NT2/D1 (cell line): Measurements from ENCODE around the gene LRCH3.
"Not testable (repeated sequence)": the region's sequence is repeated elsewhere in the genome, so short reads cannot be mapped to it uniquely, and the experiment has no call there.

ENCODE experiments used
- DNase-seq: peaks from one replicate; pipeline ENCODE4 v3.0.0-alpha.2; 2011; ENCODE audit warnings: low read depth, low spot score
- H3K27me3 ChIP-seq: 2 replicates; pipeline ENCODE4 v1.6.0; 2011; ENCODE audit warnings: mild to moderate bottlenecking; ENCODE audit not compliant: insufficient read length, insufficient read depth
- H3K36me3 ChIP-seq: 2 replicates; pipeline ENCODE4 v1.6.1; 2011; ENCODE audit warnings: mild to moderate bottlenecking, low read length, mixed read lengths; ENCODE audit not compliant: insufficient read depth, insufficient read length
- H3K4me1 ChIP-seq: 2 replicates; pipeline ENCODE4 v1.5.1; 2011; ENCODE audit not compliant: insufficient read depth, insufficient read length
- H3K4me3 ChIP-seq: 2 replicates; pipeline ENCODE4 v1.5.1; 2011; ENCODE audit warnings: low read depth; ENCODE audit not compliant: insufficient read length
- H3K9ac ChIP-seq: 2 replicates; pipeline ENCODE4 v1.6.0; 2011; ENCODE audit warnings: low read depth; ENCODE audit not compliant: insufficient read length
- H3K9me3 ChIP-seq: 2 replicates; pipeline ENCODE4 v1.5.1; 2011; ENCODE audit warnings: mild to moderate bottlenecking, low read length; ENCODE audit not compliant: insufficient read depth
- SUZ12 ChIP-seq: IDR thresholded peaks from 2 replicates; pipeline ENCODE4 v1.6.1; 2011; ENCODE audit not compliant: insufficient read length, insufficient read depth; ENCODE audit errors: extremely low read depth
- YY1 ChIP-seq: IDR thresholded peaks from 2 replicates; pipeline ENCODE4 v1.6.1; 2011; ENCODE audit not compliant: insufficient read length, insufficient read depth
- ZNF274 ChIP-seq: IDR thresholded peaks from 2 replicates; pipeline ENCODE4 v1.6.1; 2011; ENCODE audit warnings: mild to moderate bottlenecking, low read depth, low read length

LRCH3 gene

DNA sequence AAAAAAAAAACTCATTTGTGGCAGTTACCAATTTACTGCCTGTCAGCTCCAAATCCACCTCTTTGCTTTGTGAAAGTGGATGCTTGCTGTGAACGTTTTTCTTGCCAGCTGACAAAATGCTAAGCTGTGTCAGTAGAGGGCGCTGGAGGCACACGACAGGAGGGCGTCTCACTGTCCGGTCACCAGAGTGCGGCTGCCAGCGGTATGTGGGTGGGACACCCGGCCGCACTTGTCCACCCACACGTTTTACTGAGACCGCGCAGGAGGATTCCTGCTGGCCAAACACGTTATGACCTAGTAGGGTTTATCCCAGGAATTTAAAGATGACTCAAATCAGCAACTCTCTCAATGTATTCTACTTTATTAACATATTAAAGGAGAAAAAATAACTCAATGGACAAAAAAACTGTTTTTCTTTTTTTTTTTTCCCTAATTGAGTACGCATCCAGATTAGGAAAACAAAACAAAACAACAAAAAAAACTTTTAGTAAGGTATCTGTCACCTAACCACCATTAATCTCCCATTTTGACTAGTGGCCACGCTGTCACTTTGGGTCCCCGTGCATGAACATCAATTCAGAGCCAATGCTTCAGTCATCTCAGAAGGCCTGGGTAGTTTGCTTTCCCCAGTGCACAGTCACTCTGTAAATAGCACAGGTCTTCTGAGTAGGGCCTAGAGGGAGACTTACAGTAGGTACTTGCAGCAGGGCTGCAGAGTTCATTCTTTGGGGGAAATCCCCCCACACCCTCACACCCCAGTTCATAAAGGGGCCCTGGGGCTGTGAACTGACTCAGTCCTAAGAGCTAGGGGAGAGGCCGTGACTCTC, 115.2 kb downstream of the LRCH3 start:
- peaks cover 3% of the 10 kb centered on the region for H3K36me3 ChIP-seq
- no peak for TF ChIP-seq SUZ12
- no peak for TF ChIP-seq ZNF274
- TF ChIP-seq YY1 = no peak
- no peaks in the 10 kb centered on the region for H3K27me3 ChIP-seq
- no peak overlapping the region for H3K9ac ChIP-seq
- no peaks in the 10 kb centered on the region for H3K9me3 ChIP-seq
- no peak overlapping the region for H3K4me3 ChIP-seq
- peak; percentile 81 for DNase-seq
- H3K4me1 ChIP-seq = no peaks in the 10 kb centered on the region

DNA sequence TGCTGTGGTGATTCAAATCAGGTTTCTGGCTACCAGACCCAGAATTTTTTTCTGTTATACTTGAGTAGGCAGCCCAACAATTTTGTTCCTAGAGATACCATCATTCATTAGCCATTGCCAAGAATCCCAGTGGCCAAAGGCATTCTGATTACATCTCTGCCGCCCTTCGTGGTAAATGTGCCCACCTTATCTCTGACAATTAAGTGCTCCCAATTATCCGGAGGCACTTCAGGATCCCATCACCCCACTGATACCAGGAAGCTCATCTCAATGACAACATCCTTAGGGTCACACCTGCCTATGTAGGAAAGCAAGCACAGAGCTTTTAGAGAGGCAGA, 115.8 kb downstream of the LRCH3 start:
- TF ChIP-seq YY1 (no peak), ZNF274 (no peak), SUZ12 (no peak)
- no peak overlapping the region for H3K4me3 ChIP-seq
- DNase-seq = no peak
- no peaks in the 10 kb centered on the region for H3K27me3 ChIP-seq
- H3K4me1 ChIP-seq = no peaks in the 10 kb centered on the region
- peaks cover 3% of the 10 kb centered on the region for H3K36me3 ChIP-seq
- H3K9ac ChIP-seq = no peak overlapping the region
- no peaks in the 10 kb centered on the region for H3K9me3 ChIP-seq

DNA sequence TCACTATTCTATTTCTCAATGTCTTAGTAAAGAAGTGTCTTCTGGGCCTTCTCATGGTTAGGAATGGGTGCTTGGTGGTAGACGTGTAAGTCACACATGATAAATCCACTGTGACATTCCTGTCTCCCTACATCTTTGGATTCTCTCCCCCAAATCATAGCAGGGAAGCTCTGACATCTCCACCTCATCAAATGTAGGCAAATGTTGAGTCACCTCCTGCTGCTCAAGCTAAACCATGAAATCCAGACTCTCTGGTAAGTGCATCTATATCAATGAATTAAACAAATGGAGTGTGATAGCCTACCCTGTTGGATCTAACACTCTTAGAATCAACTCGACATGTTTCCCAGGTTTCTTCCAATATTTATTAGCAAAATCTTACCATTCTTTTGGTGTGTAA, 116.1 kb downstream of the LRCH3 start:
- no peaks in the 10 kb centered on the region for H3K4me1 ChIP-seq
- TF ChIP-seq SUZ12 (no peak), YY1 (no peak), ZNF274 (no peak)
- DNase-seq = no peak

DNA sequence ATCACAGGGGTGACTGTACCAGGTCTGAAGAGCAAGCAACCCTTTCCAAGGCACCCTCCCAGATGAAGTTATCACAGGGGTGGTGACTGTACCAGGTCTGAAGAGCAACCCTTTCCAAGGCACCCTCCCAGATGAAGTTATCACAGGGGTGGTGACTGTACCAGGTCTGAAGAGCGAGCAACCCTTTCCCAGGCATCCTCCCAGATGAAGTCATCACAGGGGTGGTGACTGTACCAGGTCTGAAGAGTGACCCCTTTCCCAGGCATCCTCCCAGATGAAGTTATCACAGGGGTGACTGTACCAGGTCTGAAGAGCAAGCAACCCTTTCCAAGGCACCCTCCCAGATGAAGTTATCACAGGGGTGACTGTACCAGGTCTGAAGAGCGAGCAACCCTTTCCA, 117.5 kb downstream of the LRCH3 start:
- H3K36me3 ChIP-seq, DNase-seq, H3K4me3 ChIP-seq, H3K9ac ChIP-seq, H3K27me3 ChIP-seq, H3K4me1 ChIP-seq, H3K9me3 ChIP-seq: not testable (repeated sequence)

More for the DNA sequence above, 116.1 kb downstream of the LRCH3 start:
- Histone ChIP-seq H3K9ac (no peak overlapping the region), H3K27me3 (no peaks in the 10 kb centered on the region), H3K9me3 (no peaks in the 10 kb centered on the region), H3K4me3 (no peak overlapping the region), H3K36me3 (peaks cover 3% of the 10 kb centered on the region)

DNA sequence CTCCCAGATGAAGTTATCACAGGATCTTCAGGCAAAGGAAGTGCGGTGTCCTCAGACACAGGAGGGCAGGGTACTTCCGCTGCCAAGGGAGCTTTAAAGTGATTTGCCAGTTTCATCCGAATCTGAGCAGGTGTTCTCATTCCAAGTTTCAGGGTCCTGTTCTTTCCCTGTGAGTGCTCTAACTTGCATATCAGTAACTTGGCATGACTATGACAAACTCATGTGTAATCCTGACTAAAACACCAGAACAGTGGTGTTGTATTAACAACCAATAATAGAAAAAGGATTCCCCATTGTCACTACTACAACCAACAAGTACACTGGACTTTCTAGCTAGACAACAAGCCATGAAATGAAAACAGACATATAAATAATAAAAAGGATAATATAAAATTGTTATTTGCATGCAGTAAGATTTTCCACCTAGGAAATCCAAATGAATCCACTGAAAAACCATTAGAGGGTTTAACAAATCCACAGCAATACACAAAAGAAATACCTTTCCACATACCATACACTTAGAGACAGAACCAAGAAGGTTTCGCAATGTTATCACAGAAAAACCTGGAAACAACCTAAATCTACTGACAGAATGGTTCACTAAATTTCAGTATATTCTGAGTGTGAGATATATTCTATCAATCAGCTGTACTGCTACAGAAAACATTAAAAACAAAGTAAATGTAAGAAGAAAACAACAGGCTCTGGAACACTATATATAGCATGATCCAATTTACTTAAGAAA, 118.1 kb downstream of the LRCH3 start:
- H3K4me3 ChIP-seq = no peak overlapping the region
- H3K36me3 ChIP-seq = peaks cover 10% of the 10 kb centered on the region
- H3K9me3 ChIP-seq = no peaks in the 10 kb centered on the region
- H3K27me3 ChIP-seq = no peaks in the 10 kb centered on the region
- no peak for DNase-seq
- H3K9ac ChIP-seq = no peak overlapping the region
- TF ChIP-seq YY1 (no peak), ZNF274 (no peak), SUZ12 (no peak)
- no peaks in the 10 kb centered on the region for H3K4me1 ChIP-seq

DNA sequence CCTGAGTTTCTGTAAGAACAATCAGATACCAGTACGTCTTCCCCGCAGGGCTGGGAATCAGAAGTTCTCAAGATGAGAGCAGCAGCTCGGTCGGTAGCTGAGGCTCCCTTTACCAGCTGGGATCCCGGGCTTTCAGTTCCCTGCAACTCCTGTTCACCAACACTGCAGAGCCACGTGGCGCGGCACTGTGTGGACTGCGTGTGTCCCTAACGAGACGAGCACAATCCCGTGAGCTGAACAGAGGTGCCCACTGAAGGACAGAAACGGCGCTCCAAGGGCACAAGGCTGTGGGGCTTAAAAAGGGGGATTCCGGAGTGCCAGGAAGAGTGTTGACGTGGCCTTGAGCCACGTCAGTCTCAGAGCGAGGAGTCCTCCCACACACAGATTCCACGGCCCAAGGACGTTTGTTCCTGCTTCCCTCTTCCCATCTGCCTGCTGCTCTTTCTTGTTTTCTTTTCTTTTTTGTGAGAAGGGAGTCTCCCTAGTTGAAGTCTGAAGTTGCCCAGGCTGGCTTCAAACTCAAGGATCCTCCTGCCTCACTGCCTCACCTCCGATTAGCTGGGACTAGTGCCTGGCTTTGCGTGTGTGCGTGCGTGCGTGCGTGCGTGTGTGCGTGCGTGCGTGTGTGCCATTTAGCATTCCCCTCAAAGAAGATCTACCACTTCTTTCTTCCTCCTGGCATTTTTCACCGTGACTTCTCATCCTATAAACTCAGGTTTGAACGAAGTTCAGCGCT, 121.9 kb downstream of the LRCH3 start:
- no peaks in the 10 kb centered on the region for H3K4me1 ChIP-seq
- H3K9me3 ChIP-seq = no peaks in the 10 kb centered on the region
- peaks cover 10% of the 10 kb centered on the region for H3K36me3 ChIP-seq
- DNase-seq = no peak
- H3K9ac ChIP-seq = no peak overlapping the region
- no peak overlapping the region for H3K4me3 ChIP-seq
- TF ChIP-seq ZNF274 (no peak), SUZ12 (no peak), YY1 (no peak)
- no peaks in the 10 kb centered on the region for H3K27me3 ChIP-seq

DNA sequence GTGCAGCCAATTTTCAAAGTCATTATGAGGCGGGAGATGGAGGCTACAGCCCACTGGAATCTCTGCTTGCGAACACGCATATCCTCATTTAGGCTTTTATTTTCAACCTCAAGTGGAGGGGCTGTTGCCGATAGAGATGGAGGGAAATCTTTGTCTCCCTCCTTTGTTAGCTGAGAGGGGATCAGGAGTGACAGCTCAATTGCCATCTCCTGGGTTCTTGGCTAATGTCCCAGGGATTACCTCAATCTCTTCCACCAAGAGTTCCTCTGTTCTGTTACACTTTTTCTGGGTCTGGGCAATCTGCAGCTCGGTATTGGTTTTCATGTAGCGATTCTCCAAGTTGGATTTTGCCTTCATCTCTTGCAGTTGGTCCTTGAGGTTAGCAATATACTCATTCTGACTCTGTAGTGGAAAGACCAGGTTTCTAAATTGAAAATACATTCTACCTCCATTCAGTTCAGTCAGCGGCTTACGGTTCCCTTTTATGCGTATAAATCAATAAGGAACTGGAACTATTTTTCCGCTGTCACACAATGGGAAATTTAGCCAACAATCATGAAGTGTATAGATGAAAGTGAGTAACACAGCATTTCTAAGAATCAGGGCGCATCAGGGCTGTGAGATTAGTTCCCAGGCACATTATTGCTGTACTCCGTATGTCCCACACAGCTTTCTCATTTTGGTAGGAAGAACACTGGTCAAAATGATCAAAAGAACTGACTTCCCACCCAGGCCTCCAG, 122.8 kb downstream of the LRCH3 start:
- Histone ChIP-seq H3K9me3 (no peaks in the 10 kb centered on the region), H3K36me3 (peaks cover 8% of the 10 kb centered on the region), H3K27me3 (no peaks in the 10 kb centered on the region), H3K4me3 (no peak overlapping the region), H3K4me1 (no peaks in the 10 kb centered on the region), H3K9ac (no peak overlapping the region)
- TF ChIP-seq ZNF274 (no peak), YY1 (no peak), SUZ12 (no peak)
- DNase-seq = no peak

DNA sequence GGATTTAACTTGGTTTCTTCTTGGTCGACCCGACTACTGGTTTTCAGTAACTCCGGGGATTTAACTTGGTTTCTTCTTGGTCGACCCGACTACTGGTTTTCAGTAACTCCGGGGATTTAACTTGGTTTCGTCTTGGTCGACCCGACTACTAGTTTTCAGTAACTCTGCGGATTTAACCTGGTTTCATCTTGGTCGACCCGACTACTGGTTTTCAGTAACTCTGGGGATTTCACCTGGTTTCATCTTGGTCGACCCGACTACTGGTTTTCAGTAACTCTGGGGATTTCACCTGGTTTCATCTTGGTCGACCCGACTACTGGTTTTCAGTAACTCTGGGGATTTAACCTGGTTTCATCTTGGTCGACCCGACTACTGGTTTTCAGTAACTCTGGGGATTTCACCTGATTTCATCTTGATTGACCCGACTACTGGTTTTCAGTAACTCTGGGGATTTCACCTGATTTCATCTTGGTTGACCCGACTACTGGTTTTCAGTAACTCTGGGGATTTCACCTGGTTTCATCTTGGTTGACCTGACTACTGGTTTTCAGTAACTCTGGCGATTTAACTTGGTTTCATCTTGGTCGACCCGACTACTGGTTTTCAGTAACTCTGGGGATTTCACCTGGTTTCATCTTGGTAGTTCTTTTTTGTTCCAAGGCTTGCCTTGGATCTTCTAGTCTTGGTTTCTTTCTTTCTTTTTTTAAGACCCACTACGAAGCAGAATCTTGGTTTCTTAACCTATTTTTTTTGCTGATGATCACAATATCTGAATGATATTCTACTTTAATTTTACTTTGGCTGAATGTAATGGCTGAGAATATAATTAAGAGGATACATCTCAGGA, 130.6 kb downstream of the LRCH3 start:
- H3K9me3 ChIP-seq, H3K27me3 ChIP-seq, H3K4me3 ChIP-seq, DNase-seq, H3K9ac ChIP-seq, H3K36me3 ChIP-seq, H3K4me1 ChIP-seq: not testable (repeated sequence)
